ENCODE measurements around the gene FOXP1.

DNA sequence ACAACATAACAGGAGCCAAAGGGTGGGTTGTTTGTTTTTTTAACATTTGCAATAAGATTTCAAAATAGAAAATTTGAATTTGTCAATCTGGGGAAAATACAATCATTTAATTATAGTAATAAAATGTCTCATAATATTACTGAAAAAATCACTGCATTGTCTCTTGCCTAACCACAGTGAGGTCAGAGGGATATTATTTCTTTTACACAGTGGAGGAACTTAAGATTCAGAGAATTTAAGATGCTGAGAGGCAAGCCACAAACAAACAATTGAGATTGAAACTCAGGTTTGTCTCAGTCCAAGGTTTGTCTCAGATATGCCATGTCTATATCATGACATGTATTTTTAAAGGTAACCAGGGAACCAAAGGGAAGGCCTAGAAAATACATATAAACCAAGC is 428.7 kb downstream of the FOXP1 start:
- TF ChIP-seq CTCF (conservative IDR thresholded peaks at IDR 0.05 in 1 of 2, IDR thresholded peaks at IDR 0.05 in 1 of 2; ENCODE audit: low read depth in 1 of 2, low read length in 2 of 2) (no peak), EZH2 (IDR thresholded peaks at IDR 0.05; ENCODE audit: low read length, missing control alignments) (no peak)

All from fibroblast of lung (primary cell).